Esophagus (tissue), 2 donors: ENCODE data around the gene LRMDA. TPM values are rescaled to one million over a fixed set of nuclear protein-coding genes. Genes with fewer than 3 reads are reported as not detected.

Experiments
- H3K27ac ChIP-seq, 2 donors: one replicate each; pipeline ENCODE4 v1.5.1; 2013; ENCODE audit warnings: low read depth in 2 of 2, mild to moderate bottlenecking in 2 of 2, inconsistent platforms in 1 of 2, low read length in 1 of 2, moderate library complexity in 1 of 2
- H3K27me3 ChIP-seq, 2 donors: one replicate each; pipeline ENCODE4 v1.6.1; 2013; ENCODE audit warnings: low read length in 2 of 2, control low read depth in 1 of 2, mild to moderate bottlenecking in 1 of 2; ENCODE audit not compliant: insufficient read depth in 2 of 2, control insufficient read depth in 1 of 2
- H3K36me3 ChIP-seq, 2 donors: one replicate each; pipeline ENCODE4 v1.6.1; 2013; ENCODE audit warnings: low read length in 1 of 2; ENCODE audit not compliant: control insufficient read depth in 2 of 2, insufficient read depth in 2 of 2
- H3K4me1 ChIP-seq, 2 donors: one replicate each; pipeline ENCODE4 v1.6.1; 2013; ENCODE audit warnings: low read length in 1 of 2; ENCODE audit not compliant: control insufficient read depth in 2 of 2, insufficient read depth in 2 of 2
- H3K4me3 ChIP-seq, 2 donors: one replicate each; pipeline ENCODE4 v1.5.1; 2013; ENCODE audit warnings: low read length in 2 of 2, mild to moderate bottlenecking in 2 of 2, low read depth in 1 of 2, moderate library complexity in 1 of 2
- H3K9me3 ChIP-seq, 2 donors: one replicate each; pipeline ENCODE4 v1.6.1; 2013; ENCODE audit warnings: mild to moderate bottlenecking in 2 of 2, low read depth in 1 of 2, low read length in 1 of 2, moderate library complexity in 1 of 2; ENCODE audit not compliant: control insufficient read depth in 2 of 2, insufficient read depth in 1 of 2
- WGBS, 2 donors: extraction: QIAGEN DNeasy Blood & Tissue Kit; methylation state at CpG; one replicate each; pipeline ENCODE4 v1.1.7; 2013; 5-methylcytosine and 5-hydroxymethylcytosine counted together
- polyA plus RNA-seq, 2 donors: library from polyadenylated mRNA; stranded (reverse); fragments of 200-250 nt; gene quantifications; one replicate each; pipeline ENCODE4 v1.2.3, GENCODE V29; 2013
- donor health status: healthy with polysubstance abuse.
- donor health status: Bipolar disorder and iron deficiency.

The LRMDA gene
- polyA plus RNA-seq, 2 donors, result 1.8 to 4.0 TPM

DNA sequence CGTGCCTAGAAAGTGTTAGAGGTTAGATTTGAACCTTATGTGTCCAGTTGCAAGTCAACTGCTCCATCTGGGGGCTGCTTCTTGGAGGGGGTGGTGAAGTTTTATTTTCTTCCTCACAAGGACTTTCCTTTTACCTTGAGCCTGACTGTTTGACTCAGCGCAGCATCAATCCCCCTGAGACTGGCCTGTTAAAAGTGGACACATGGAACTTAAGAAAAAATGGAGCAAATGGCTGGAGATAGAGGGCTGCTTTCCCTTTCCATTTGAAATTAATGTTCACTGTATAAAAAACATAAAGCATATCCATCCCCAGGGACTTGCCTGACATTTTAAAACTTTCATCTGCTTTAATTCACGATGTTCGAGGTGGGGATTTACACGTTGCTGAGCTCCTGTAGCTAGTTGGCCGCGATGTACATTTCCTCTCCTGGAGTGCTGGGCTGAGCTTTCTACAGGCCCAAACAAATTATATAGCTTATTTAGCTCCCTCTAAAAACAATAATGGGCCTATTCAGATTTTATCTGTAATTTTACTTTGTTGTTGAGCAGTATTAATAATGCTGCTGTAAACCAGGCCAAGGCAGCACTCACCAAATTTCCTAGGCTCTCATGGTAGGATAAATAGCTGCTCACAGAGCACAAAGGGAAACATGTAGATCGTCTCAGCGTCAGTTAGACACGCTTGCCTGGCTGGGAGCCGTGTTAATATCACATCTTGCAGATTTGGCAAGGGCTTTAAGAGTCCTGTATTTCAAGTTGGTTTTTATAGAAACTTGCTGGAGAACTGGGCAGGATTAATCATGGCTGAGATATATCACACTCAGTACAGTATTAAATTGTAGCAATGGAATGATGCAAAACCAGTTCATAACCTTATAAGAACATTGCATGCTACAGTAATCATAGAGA is 251.5 kb downstream of the LRMDA start:
- 46 to 66% methylated on average over 11 of the region's 11 CpGs for WGBS, 2 donors
- H3K27ac ChIP-seq, result peak overlapping the region; percentile 30 to 62
- no peaks in the 10 kb centered on the region for H3K9me3 ChIP-seq
- no peaks in the 10 kb centered on the region for H3K36me3 ChIP-seq
- peaks cover 2% of the 10 kb centered on the region in 2 donors for H3K4me1 ChIP-seq
- no peaks in the 10 kb centered on the region for H3K27me3 ChIP-seq
- no peak overlapping the region for H3K4me3 ChIP-seq

DNA sequence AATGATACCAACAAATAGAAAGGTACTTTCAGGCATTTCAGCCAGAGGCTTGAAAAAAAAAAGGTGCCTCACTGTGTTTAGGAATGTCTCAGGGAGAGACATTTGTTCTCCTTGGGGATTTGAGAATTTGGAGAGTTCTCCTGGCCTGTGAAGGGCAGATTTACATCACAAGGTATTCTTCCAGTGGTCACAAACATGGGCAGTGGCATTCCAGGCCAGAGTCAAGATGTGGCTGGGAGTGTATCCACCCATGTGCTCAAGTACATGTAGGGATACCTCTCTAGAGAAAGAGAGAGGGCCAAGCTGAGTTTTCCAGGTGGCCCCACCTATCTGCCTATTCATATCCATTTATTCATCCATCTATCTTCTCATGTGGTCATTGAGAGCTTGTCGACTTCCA is 253.8 kb downstream of the LRMDA start:
- WGBS, 2 donors, result 75 to 83% methylated on average over 1 of the region's 1 CpG
- Histone ChIP-seq H3K4me3 (no peak overlapping the region), H3K9me3 (no peaks in the 10 kb centered on the region), H3K27me3 (no peaks in the 10 kb centered on the region), H3K4me1 (peaks cover 2% of the 10 kb centered on the region in 2 donors), H3K27ac (no peak overlapping the region), H3K36me3 (no peaks in the 10 kb centered on the region)

DNA sequence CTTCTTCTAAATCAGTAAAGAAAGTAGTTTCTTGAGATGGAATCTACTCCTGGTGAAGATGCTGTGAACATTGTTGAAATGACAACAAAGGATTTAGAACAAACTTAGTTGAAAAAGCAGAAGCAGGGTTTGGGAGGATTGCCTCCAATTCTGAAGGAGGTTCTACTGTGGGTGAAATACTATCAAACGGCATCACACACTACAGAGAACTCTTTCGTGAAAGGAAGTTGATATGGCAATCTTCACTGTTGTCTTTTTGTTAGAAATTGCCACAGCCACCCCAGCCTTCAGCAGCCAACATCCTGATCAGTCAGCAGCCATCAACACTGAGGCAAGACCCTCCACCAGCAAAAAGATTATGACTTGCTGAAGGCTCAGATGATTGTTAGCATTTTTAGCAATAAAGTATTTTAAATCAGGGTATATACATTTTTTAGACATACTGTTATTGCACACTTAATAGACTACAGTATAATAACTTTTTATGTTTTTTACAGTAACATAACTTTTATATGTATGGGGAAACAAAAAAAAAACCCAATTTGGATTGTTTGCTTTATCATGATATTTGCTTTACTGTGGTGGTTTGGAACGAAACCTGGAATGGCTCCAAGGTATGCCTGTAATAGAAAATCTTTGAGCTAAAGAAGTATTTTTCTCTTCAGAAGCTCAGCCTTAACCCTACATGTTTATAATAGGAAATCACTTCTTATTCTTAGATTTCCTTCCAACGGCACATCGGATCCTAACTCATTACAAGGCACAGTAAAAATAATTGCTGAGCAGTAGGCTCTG is 257.3 kb downstream of the LRMDA start:
- no peaks in the 10 kb centered on the region for H3K36me3 ChIP-seq
- WGBS, 2 donors, result 49 to 62% methylated on average over 5 of the region's 5 CpGs
- no peak overlapping the region for H3K27ac ChIP-seq
- H3K4me1 ChIP-seq, result no peaks in the 10 kb centered on the region
- no peaks in the 10 kb centered on the region for H3K27me3 ChIP-seq
- H3K9me3 ChIP-seq, result no peaks in the 10 kb centered on the region
- H3K4me3 ChIP-seq, result no peak overlapping the region

DNA sequence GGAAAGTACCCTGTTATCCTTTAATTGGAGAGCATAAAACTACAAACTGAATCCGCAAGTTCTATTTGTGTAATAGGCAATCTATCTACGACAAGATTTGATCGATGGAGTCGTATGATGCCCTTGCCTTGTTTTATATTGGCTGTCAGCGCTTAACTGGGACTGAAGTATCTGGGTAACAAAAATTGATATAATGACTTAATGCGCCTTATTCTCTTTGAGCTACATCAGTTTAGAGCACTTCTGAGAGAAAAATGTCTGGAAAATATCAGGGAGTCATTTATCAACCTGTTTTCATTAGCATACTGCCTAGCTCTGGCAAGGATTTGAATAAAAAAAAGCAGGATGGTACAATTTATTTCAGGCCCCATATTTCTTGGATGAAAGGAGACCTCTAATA is 262.1 kb downstream of the LRMDA start:
- WGBS, 2 donors, result 94% methylated on average over 6 of the region's 6 CpGs
- Histone ChIP-seq H3K36me3 (no peaks in the 10 kb centered on the region), H3K27me3 (no peaks in the 10 kb centered on the region), H3K9me3 (no peaks in the 10 kb centered on the region), H3K27ac (no peak overlapping the region), H3K4me1 (no peaks in the 10 kb centered on the region), H3K4me3 (no peak overlapping the region)

DNA sequence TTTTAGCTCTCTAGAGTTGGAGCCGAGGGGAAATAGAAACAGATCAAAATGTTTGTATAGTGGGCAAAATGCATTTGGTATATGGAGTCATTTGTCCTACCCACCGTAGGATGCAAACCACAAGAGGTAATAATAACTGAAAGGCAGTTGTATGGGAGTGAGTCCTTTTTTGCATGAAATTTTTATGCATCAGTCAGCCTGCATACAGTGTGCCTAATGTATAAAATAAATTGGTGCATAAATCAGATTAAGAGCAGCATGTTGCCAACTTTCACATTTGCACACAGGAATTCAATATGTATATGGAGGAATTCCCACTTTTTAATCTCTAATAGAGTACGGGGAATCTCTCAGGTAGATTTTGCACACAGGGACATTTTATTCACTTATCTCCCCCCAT is 262.8 kb downstream of the LRMDA start:
- no peak overlapping the region for H3K27ac ChIP-seq
- no peaks in the 10 kb centered on the region for H3K27me3 ChIP-seq
- H3K9me3 ChIP-seq, result no peaks in the 10 kb centered on the region
- WGBS, 2 donors, result 86 to 88% methylated on average over 3 of the region's 3 CpGs
- no peaks in the 10 kb centered on the region for H3K36me3 ChIP-seq
- H3K4me3 ChIP-seq, result no peak overlapping the region
- H3K4me1 ChIP-seq, result no peaks in the 10 kb centered on the region

DNA sequence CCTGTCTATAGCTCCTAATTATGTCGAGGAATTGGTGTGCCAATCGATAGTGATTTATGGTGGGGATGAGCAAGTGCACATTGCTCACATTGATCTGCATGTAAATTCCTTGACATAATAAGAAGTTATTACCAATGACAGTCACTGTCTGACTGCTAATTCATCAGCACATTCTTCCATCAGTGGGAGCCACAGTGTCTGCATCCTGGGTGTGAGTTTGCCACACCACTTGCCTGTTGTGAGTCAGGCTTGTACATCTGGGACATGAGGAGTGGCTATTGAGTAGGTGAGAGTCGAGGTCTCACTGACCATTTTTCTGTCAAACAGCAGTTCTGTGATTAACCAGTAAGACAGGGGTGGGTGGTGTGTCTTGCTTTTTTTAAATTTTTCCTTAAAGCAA is 263.4 kb downstream of the LRMDA start:
- WGBS, 2 donors, result 94% methylated on average over 3 of the region's 3 CpGs

DNA sequence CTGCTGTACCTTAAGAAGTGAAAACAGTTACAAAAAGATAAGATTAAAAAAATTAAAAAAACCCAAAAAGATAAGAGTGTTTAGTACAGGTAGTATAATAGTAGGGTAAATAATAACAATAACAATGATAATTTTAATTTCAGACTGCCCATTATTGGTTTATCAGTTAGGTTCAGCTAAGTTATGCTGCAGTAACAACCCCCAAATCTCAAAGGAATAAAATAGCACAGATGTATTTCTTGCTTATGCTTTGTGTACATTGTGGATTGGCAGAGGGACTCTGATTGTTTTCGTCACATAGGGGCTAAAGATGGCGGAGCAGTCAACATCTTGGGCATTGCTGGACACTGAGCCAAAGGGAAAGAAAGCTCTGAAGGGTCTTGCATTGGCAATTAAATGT is 264.6 kb downstream of the LRMDA start:
- 88 to 96% methylated on average over 2 of the region's 2 CpGs for WGBS, 2 donors
- Histone ChIP-seq H3K9me3 (peaks cover 0 to 2% of the 10 kb centered on the region in 2 donors), H3K4me1 (no peaks in the 10 kb centered on the region), H3K36me3 (no peaks in the 10 kb centered on the region), H3K4me3 (no peak overlapping the region), H3K27ac (no peak overlapping the region), H3K27me3 (no peaks in the 10 kb centered on the region)

More for the DNA sequence above, 263.4 kb downstream of the LRMDA start:
- Histone ChIP-seq H3K36me3 (no peaks in the 10 kb centered on the region), H3K4me1 (no peaks in the 10 kb centered on the region), H3K9me3 (peaks cover 0 to under 1% of the 10 kb centered on the region in 2 donors), H3K27me3 (no peaks in the 10 kb centered on the region), H3K4me3 (no peak overlapping the region), H3K27ac (no peak overlapping the region)

DNA sequence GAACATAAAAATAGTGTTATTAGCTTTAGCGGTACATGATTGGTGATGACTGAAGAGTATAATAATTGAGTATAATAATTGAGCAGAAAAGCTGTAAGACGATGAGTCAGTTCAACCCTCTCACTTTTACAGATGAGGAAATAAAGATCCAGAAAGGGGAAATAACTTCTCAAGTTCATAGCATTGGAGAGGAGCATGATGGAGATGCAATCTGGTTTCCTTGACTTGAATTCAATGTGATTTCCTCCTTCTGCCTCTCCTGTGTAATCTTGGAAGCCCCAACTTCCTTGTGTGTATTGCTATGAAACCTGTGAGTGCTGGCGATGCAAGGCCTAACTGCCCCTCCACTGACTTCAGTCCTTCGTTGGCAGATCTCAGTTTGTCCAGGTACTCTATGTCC is 265.1 kb downstream of the LRMDA start:
- Histone ChIP-seq H3K36me3 (no peaks in the 10 kb centered on the region), H3K27me3 (no peaks in the 10 kb centered on the region), H3K4me1 (no peaks in the 10 kb centered on the region), H3K9me3 (peaks cover 0 to 2% of the 10 kb centered on the region in 2 donors), H3K4me3 (no peak overlapping the region), H3K27ac (no peak overlapping the region)
- WGBS, 2 donors, result 91 to 94% methylated on average over 4 of the region's 4 CpGs

DNA sequence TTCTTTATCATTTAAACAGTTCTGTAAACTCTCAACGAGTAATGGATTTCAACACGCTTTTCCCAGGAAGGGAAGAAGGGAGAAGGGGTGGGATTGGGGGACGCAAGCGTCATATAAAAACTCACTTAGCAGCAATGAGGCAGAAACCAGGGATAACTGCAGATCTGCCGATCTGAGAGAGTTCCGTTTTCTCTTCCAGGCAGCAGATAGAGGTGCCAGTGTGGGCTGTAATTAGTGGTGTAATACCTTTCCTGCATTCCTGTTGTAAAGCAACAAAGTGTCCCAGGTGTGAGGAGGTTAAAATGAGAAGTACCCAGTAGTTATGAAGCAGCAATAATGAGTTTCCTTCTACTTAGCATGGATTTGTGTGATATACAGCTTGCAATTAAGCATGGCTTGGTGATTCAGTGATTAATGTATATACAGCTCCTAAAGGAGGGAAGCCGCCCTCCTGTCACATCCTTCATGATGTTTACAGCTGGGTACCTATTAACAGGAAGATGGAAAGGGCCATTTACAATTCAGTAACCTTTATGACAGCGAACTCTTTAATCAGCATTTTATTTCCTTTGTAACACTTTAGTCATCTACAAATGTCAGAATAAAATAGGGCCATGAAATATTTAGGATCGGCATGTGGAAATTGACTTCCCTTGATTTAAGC is 271.9 kb downstream of the LRMDA start:
- WGBS, 2 donors, result 80 to 88% methylated on average over 9 of the region's 9 CpGs
- H3K27me3 ChIP-seq, result no peaks in the 10 kb centered on the region
- H3K27ac ChIP-seq, result no peak overlapping the region
- H3K9me3 ChIP-seq, result peaks cover 0 to 2% of the 10 kb centered on the region in 2 donors
- no peak overlapping the region for H3K4me3 ChIP-seq
- no peaks in the 10 kb centered on the region for H3K36me3 ChIP-seq
- H3K4me1 ChIP-seq, result no peaks in the 10 kb centered on the region
